KBM-7 (cell line): ENCODE data around the gene ATG7.

Source experiments
- DNase-seq: peaks from one replicate; pipeline ENCODE4 v3.0.0-alpha.2; 2015
- in situ Hi-C: fragments of 300-500 bp; cut with MboI; formaldehyde crosslinking; loops from 2 replicates; pipeline ENCODE4 v1.14.3; 2020; ENCODE audit warnings: low sequenced_read_pairs, low pct_unique_long_range_greater_than_20kb, mixed read lengths

ATG7 gene, protein sequence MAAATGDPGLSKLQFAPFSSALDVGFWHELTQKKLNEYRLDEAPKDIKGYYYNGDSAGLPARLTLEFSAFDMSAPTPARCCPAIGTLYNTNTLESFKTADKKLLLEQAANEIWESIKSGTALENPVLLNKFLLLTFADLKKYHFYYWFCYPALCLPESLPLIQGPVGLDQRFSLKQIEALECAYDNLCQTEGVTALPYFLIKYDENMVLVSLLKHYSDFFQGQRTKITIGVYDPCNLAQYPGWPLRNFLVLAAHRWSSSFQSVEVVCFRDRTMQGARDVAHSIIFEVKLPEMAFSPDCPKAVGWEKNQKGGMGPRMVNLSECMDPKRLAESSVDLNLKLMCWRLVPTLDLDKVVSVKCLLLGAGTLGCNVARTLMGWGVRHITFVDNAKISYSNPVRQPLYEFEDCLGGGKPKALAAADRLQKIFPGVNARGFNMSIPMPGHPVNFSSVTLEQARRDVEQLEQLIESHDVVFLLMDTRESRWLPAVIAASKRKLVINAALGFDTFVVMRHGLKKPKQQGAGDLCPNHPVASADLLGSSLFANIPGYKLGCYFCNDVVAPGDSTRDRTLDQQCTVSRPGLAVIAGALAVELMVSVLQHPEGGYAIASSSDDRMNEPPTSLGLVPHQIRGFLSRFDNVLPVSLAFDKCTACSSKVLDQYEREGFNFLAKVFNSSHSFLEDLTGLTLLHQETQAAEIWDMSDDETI

DNA sequence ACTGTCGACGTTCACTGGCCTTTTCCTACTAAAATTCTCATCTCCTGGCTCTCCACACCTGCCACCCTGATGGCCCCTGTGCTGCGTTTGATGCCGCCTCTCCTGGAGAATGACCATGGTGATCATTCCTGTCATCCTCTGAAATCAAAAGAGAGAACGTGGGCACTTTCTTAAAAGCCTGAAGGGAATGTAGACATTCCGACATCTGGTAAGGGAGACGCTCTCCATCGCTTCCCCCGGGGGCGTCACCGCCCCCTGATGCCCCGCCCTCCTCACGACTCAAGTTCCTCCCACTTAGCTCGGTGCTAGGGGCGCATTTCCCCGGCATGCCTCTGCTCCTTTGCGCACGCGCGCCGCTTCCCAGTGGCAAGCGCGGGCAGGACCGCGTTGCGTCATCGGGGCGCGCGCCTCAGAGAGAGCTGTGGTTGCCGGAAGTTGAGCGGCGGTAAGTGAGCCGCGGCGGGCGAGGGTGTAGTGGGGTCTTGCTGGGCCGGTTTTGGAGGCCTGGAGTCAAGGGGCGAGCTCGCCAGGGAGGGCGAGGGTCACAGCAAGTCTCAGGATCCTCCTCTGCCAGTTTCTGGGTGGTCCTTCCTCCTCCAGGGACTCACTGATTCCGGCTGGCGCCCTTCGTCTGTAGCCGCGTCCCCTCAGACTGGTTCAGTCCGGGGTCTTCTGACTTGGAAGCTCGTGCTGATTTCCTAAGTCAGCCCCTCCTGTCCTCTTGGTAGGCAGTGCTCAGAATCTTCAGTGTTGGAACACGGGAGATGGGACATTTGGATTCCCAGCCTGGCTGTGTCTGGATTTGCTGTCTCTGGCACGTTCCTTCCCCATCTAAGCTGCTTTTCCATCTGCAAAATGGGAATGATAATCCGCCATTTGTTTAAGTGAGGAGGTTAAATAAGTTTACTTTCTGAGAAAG is at the start of gene ATG7:
ATG7 (plus strand) TSS at position 412 of the 919 bp plus-strand sequence. CDS start 26,299 bp downstream, outside the sequence.
- in situ Hi-C loops: no loop called here
- DNase-seq: peak; percentile 96

DNA sequence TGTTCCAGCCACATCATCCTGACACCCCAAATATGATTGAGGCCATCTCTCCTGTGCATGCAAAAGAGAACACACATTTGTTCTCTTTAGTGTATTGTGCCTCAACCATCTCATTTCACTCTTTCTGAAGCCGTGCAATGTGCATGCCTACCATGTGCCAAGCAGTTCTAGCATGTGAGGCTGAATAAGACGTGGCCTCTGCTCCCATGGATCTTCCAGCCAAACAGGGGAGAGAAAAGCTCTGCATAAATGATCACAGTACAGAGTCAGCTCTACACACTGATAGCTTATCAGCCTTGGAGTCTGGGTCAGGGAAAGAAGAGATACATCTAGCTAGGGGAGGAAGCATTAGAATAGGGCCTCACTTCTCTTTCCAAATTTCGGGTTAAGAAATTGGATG is 48.2 kb upstream of the ATG7 start:
- in situ Hi-C loops: no loop called here
- DNase-seq: no peak

DNA sequence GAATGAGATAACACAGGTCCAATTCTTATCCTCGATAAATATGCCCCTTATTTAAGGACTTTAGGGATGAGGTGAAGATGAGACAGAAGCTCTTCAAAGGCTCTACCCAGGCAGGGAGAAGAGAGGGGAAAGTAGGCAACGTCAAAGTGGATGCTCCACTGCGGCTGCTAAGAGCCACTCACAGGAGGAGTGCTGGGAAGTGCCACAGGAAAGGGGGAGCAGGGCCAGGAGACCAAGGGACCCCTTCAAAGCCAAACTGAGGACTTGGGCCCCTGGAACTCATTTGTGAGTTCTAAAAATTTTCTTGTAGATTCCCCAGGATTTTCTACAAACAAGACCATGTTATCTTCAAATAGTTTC is 47.3 kb upstream of the ATG7 start:
- DNase-seq: no peak
- in situ Hi-C loops: no loop called here

DNA sequence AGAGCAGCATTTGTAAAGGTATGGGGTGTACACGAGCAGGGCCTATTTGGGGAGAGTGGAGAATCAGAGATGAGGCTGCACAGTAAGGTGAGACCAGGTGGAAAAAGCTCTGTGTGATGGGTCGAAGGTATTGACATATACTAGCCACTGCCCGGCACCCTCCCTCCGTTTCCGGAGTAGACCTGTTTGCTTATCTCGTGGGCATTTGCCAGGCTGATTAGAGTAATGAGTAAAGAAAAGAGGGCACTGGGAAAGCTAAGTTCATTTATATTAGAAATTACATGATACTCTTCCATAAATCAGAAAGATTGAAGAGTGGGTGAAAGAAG is 46.2 kb upstream of the ATG7 start:
- in situ Hi-C loops: no loop called here
- no peak for DNase-seq

DNA sequence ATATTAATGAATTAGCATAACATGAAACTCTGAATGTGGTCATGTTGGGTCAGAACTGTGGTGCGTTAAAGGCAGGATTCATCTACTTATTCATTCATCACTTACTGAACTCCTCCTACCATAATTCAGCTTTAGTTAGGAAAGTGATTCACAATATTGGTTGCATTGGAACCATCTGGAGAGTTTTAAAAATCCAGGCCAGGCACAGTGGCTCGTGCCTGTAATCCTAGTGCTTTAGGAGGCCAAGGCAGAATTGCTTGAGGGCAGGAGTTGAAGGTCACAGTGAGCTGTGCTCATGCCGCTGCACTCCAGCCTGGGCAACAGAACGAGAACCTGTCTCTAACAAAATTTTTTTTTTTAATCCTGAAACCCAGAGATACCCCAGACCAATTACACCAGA is 44.2 kb upstream of the ATG7 start:
- no peak for DNase-seq
- in situ Hi-C loops: no loop called here

DNA sequence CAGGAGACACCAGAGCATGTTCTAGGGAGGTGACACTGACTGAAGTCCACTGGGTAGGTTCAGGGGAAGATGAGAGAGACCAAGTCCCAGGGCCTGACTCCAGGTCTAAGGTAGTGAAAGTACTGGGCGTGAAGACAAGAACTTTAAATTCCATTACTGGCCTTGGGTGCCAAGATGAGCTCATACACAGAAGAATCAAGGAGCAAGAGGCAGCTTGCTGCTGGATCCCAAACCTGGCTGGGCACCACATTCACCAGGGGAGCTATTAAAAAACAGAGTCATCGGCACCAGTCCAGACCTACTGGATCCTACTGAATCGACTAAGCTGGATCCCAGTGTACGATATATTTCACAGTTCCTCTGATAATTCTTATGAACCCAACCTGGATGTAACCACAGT is 42.1 kb upstream of the ATG7 start:
- no peak for DNase-seq
- in situ Hi-C loops: no loop called here

DNA sequence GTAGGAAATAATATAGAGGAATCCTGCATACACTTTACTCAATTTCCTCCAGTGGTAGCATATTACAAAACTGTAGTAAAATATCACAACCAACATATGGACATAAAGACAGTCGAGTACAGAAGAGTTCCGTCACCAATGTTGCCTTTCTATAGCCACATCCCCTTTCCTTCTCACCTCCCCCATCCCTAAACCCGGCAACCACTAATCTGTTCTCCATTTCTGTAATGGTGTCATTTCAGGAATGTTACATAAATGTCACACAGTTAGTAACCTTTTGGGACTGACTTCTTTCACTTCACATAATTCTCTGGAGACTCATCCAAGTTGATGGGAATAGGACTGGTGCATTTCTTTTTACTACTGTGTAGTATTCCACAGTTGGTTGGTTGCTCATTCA is 41.4 kb upstream of the ATG7 start:
- in situ Hi-C loops: no loop called here

DNA sequence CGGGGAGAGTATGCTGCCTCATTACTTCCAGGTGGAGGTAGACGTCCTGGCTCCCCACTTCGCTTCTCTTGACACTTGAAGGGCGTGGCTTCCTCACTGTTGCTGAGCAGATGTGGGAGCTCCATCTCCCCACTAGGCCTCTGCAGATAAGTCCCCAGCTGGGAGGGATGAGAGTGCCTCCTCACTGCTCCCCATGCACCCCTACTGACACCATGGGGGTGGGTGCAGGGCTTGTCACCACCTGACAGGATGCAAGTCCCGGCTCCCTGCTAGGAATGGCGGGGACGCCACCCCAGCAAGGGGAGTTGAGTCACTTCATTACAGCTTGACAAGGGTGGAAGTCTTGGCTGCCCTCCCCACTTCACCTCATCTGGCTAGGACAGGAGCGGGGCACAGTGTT is 36.8 kb upstream of the ATG7 start:
- DNase-seq: no peak
- in situ Hi-C loops: no loop called here

More for the DNA sequence above, 41.4 kb upstream of the ATG7 start:
- no peak for DNase-seq

DNA sequence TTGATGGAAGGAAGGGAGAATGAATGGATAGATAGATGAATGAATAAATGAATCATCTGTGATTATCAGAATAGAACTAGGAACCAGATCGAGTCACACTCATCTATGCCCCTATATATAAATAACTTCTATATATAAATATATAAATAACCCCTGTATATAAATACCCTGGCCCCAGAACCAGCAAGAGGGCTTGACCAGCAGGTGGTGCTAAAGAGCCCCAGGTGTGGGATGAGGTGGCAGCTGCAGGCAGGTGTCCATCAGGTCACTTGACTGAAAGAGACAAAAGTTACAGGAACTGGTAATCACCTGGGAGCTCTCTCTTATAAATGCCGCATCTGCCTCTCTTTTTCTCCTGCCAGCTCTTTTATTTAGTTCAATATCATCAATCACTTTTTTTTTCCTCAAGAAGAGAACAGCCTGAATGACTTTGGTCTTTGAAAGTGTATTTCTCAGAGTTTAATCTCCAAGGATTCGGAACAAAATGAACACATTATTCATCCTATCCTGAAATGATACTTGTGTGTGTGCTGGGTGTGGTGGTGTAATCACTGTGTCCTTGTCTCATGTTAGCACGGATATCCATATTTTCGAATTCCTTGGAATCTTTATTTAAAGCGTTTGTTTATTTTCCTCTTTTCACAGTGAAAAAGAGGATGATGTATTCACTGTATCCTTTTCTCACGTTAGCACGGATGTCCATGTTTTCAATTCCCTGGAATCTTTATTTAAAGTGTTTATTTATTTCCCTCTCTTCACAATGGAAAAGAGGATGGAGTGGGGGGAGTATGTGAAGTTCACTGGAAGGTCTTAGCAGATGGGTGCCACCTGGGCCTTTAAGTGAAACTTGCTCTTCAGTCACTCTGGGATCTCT is 35.4 kb upstream of the ATG7 start:
- in situ Hi-C loops: no loop called here
- DNase-seq: peak; percentile 48

DNA sequence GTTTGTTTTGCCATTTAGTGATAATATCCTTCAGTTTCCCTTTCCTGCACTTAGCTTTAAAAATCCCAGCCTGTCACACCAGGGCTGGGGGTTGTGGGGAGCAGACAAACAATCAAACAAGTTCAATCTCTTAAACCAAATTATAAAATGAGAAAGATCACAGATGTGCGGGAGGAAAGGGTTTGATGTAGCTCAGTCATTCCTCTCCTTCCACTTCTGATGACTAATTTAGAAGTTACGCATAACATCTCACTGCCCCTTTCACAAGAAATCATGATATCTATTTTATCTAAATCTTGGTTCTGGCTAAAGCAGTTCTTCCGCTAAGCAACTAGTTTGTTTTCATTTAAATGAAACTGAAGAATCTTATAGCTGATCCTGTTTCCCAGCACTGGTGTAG is 34.1 kb upstream of the ATG7 start:
- in situ Hi-C loops: no loop called here
- DNase-seq: no peak

DNA sequence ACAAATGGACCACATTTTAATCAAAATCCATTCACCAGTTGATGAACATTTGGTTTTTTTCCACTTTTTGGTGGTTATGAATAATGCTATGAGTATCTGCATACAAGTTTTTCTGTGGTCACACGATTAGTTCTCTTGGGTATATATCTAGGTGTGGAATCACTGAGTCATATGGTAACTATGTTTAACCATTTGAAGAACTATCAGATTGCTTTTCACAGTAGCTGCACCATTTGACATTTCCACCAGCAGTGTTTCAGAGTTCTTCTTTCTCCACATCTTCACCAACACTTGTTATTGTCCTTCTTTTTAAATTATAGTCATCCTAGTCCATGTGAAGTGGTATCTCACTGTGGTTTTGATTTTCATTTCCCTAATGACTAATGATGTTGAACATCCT is 33.3 kb upstream of the ATG7 start:
- DNase-seq: no peak

DNA sequence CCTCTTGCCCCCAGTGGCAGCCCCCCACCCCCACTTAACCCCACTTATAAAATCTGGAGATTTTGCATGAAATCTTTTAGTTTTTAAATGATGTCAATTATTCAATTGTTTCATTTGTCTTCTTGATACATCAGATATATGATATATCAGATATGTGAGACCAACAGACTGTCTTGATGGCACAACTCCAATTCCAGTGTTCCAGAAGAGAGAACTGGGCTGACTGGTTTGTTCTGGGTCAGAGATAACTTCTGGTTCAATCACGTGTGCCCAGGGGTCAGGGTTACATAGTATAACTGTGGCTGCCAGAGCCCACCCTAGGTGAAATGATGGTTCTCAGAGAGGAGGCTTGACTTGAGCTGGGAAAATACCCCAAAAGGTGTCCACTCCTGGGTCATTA is 32.4 kb upstream of the ATG7 start:
- DNase-seq: no peak
- in situ Hi-C loops: no loop called here

More for the DNA sequence above, 33.3 kb upstream of the ATG7 start:
- in situ Hi-C loops: no loop called here

DNA sequence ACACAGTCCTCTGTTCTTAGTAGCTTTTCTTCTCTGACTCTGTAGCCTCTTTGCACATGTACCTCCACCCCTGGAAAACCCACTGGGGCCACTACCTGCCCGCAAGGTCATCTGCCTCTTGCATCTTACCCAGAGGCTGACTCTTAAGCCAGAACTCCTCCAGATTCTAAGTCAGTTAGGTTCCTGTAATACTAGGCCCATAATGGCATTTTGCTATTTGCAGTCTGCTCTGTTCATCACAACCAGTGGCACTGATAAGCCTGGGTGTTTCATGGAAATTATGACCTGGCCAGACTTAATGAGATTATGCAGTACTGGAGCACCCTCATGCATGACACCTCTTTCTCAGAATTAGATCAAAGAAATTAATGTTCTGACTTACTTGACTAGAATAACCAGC is 31.7 kb upstream of the ATG7 start:
- in situ Hi-C loops: no loop called here
- no peak for DNase-seq

DNA sequence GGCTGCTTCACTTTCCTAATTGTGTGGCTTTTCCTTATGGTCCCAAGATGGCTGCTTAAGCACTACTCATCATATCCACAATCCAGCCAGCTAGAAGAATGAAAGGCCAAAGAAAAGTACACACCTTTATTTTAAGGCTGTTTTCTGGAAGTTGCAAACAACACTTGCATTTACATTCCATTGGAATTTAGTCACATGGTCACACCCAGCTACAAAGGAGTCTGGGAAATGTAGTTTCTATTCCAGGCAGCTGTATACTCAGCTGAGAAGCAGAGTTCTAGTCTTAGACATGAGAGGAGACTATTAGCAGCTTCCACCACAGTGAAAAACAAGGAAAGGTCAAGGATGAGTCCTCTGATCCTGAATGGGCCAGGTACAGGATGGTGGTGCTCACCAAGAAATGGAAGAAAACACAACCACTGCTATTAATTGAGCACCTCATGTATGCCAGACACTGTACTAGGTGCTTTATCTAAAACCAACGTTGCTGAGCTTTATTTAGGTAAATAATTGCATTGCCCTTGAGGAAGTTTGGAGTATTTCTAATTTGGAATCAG is 28.0 kb upstream of the ATG7 start:
- in situ Hi-C loops: no loop called here
- no peak for DNase-seq

DNA sequence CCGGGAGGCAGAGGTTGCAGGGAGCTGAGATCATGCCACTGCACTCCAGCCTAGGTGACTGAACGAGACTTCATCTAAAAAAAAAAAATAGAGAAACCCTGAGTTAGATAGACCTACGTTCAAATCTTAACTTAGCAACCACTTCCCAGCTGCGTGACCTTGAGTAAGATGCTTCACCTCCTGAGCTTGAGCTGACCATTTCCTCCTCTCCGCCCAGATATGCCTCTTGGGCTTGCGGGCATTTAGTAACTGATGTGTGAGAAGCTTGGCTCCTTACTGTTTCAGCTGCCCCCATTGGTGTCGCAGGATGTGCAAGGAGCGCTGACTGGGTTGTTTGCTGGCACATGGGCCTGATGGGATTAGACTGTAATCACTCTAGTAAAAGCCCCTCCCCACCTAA is 26.9 kb upstream of the ATG7 start:
- no peak for DNase-seq
- in situ Hi-C loops: no loop called here

DNA sequence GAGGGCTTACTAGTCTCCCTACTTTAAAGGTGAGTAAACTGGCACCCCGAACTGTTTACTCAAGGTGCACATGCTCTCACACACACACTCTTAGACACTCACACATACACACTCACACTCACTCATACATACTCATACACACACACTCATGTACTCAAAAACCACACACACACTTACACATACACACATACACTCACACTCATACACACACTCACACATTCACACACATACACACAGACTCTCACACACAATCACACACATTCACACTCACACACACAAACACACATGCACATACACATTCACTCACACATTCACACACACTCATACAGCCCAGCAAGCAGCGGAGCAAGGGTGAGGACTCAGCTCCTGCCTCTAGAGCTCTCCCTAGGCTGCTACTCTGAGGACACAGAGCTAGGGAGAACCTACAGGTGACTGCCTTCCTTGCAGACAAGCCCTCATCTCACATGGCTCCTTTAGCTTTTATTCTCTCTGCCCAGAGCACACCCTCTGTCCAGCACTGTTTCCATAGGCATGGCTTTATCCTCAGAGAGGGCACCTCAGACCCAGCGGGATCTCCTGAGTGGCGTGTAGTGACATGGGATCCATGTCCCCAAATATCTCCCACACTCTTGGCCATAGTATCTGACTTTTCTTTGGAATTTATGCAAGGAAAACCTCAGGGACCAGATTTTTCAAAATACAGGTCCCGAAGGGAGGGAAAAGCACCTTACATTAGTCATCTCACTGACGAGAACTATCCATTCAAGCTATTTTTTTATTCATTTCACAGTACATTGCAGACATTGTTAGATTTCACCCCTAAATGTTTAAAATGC is 26.2 kb upstream of the ATG7 start:
- in situ Hi-C loops: no loop called here
- DNase-seq: no peak

DNA sequence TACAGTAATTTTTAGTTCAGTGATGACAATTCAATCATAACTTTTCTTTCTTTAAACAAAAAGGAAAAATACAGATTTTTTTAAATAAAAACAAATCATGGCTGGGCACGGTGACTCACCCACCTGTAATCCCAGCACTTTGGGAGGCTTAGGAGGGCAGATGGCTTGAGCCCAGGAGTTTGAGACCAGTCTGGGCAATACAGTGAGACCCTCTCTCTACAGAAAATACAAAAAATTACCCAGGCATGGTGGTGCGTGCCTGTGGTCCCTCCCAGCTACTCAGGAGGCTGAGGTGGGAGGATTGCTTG is 25.6 kb upstream of the ATG7 start:
- no peak for DNase-seq
- in situ Hi-C loops: no loop called here

DNA sequence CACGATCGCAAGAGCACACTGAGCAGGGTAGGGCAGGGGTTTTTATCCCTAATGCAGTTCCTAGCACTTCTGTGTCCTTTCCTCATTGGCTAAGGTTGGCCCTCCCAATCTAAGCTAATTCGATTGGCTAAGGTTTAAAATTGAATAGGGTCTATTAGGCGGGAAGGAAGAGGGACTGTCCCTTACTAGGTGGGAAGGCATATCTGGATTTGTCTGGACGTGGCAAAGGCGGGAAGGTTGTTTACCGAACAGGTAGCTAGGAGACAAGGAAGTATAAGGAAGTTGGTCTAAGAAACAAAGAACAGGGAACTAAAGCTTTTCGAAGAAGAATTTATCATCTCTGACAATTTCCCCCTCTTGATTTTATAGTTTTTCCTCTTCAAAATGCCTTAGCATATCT is 24.8 kb upstream of the ATG7 start:
- no peak for DNase-seq
- in situ Hi-C loops: no loop called here
